ENCODE data around the gene COL5A1.

Gene COL5A1

GRCh38 chr9:134626571-134627416 is 14.8 kb upstream of the COL5A1 start:
- peak; percentile 92 for DNase-seq

GRCh38 chr9:134627417-134628353 is 13.9 kb upstream of the COL5A1 start:
- DNase-seq, result no peak

GRCh38 chr9:134628354-134628736 is 13.3 kb upstream of the COL5A1 start:
- no peak for DNase-seq

GRCh38 chr9:134629061-134629585 is 12.5 kb upstream of the COL5A1 start:
- no peak for DNase-seq

GRCh38 chr9:134629586-134630392 is 11.8 kb upstream of the COL5A1 start:
- no peak for DNase-seq

GRCh38 chr9:134630393-134630790 is 11.2 kb upstream of the COL5A1 start:
- no peak for DNase-seq

- DNase-seq, result no peak
These were observed 10.7 kb upstream of the COL5A1 start for GRCh38 chr9:134630861-134631260.

- no peak for DNase-seq
These were observed 9.7 kb upstream of the COL5A1 start for GRCh38 chr9:134631881-134632280.

- no peak for DNase-seq
These were observed 9.3 kb upstream of the COL5A1 start for GRCh38 chr9:134632329-134632728.

- DNase-seq, result no peak
These were observed 8.1 kb upstream of the COL5A1 start for GRCh38 chr9:134633362-134634142.

- no peak for DNase-seq
These were observed 7.4 kb upstream of the COL5A1 start for GRCh38 chr9:134634176-134634575.

- no peak for DNase-seq
These were observed 6.9 kb upstream of the COL5A1 start for GRCh38 chr9:134634667-134635230.

- DNase-seq, result no peak
These were observed 6.1 kb upstream of the COL5A1 start for GRCh38 chr9:134635351-134636148.

GRCh38 chr9:134636149-134636507 is 5.5 kb upstream of the COL5A1 start:
- no peak for DNase-seq

- DNase-seq, result no peak
These were observed 4.4 kb upstream of the COL5A1 start for GRCh38 chr9:134637241-134637640.

- no peak for DNase-seq
These were observed 3.7 kb upstream of the COL5A1 start for GRCh38 chr9:134637696-134638501.

GRCh38 chr9:134638502-134639090 is 3.0 kb upstream of the COL5A1 start:
- DNase-seq, result no peak

GRCh38 chr9:134639994-134640393 is 1.6 kb upstream of the COL5A1 start:
- DNase-seq, result no peak

GRCh38 chr9:134640506-134641172 is 964 bp upstream of the COL5A1 start:
- no peak for DNase-seq

All from fibroblast of skin of scalp (primary cell).